Measurements from ENCODE around the gene RARRES2.

DNA sequence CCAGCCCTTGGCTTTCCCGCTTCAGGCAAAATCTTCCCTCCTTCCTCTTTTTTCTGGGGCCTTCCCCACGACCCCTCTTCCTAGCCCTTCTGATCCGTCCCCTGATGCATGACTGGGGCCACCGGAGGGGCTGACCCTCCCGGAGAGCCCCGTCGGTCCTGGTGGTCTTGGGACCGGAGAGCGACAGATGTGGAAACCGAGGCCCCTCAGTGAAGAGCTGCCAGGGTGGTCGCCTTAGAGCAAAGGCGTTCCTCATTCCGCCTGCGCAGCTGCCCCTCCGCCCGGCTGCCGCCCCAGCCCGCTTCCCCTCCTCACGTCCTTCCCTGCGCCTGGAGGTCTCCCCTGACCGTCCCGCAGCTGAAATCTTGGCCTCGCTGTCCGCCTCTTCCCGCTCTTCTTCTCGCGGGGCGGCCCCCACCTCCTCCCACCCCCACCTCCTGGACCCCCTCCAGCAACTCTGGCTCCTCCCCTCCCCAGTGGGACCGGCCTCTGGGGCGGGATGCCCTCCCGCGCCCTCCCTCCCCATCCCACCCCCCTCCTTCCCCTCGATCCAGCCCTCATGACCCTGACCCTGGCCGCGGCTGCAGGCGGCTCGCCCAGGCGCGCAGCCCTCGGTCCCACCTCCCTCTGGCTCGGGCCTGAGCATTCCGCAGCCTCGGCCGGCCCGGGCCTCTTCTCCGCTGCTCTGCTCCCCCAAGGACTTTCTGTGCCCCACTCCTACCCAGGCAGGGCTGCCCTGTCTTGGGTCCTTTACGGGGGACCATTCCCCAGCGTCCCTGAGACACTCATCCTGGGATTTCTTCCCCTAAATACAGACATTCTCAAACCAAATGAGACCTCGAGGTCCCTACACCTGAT lies at the start of gene RARRES2:
- no peak for TF ChIP-seq EZH2phosphoT487 (IDR thresholded peaks at IDR 0.05; ENCODE audit: borderline replicate concordance, low read depth, low read length)
- TF ChIP-seq, protein P1, sequence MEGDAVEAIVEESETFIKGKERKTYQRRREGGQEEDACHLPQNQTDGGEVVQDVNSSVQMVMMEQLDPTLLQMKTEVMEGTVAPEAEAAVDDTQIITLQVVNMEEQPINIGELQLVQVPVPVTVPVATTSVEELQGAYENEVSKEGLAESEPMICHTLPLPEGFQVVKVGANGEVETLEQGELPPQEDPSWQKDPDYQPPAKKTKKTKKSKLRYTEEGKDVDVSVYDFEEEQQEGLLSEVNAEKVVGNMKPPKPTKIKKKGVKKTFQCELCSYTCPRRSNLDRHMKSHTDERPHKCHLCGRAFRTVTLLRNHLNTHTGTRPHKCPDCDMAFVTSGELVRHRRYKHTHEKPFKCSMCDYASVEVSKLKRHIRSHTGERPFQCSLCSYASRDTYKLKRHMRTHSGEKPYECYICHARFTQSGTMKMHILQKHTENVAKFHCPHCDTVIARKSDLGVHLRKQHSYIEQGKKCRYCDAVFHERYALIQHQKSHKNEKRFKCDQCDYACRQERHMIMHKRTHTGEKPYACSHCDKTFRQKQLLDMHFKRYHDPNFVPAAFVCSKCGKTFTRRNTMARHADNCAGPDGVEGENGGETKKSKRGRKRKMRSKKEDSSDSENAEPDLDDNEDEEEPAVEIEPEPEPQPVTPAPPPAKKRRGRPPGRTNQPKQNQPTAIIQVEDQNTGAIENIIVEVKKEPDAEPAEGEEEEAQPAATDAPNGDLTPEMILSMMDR (conservative IDR thresholded peaks at IDR 0.05; ENCODE audit: low read length): no peak

Measured in OCI-LY7 (cell line).